HG03196 (cell line): ENCODE results near the gene HADHA.
A peak's percentile ranks its signal among the peaks of the same experiment; 100 is the strongest.

Source experiments
- ATAC-seq: cut with Tn5 transposase; IDR thresholded peaks from one replicate; pipeline ENCODE4 v1.9.1; 2021; ENCODE audit not compliant: unreplicated experiment

The HADHA gene

DNA sequence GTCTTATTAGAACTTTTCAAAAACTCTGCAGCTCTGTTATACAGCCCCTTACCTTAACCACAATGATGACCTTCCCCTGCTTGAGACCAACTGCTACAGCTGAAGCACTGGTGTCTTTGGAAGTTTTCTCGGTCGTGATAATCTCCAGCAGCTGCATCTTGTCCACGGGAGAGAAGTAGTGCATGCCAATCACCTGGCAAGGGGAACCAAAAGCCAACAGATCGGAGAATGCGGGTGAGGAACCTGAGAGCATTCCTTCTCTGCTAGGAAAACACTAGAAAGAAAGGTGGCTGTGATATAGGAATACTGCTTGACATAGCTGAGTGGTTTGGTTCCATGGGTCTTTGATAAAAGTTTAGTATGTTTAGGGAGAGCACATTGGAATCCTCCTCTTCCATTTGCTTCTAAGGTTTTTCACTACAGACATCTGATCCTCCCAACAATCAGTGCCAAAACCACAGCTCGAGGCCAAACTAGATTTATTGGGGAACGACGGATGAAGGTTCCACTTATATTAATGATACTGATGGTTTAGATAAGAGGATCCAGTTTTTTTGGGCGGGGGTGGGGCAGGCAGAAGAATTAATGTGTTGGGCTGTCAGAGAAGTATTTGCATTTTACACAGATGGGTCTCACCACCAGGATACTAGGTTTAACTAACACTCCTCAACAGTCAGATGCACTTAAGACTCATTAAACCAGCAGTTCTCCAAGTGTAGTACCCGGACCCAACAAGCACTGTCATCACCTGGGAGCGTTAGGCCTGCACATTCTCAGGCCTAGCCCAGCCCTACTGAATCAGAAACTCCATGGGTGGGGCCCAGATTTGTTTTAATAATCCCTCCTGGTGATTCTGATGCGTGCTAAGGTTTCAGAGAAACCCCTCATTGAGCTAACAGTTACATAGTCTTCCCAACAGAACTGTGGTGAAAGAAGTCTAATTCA is 49.1 kb downstream of the HADHA start:
- ATAC-seq = no peak

DNA sequence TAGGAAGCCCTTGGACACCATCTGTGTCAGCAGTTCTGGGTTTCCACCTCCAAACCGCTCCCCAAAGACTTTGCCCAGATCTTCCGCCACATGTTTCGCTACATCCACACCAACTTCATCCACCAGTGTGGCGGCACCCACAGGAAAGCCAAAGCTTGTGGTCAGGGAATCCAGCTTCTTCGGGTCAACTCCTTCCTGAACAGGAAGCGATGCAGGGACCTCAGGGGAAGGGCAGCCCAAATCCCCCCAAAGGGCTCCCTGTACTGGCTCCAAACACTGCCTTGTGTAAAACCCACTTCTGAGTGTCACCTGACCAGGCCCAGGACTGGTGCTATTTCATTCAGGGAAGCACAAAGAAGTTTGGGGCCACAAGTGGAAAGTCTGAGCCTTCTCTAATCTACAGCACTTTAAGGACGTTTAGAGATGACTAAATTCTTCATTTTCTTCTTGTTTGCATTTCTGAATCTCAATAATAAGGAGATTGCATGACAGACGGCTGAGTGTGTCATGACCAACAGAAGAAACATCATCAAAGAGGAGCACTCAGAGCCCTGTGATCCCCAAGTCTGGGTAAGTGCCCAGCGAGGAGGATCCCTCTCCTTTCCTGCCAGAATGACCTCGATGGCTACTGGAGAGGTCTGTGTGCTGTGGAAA is 50.7 kb downstream of the HADHA start:
- ATAC-seq = no peak

DNA sequence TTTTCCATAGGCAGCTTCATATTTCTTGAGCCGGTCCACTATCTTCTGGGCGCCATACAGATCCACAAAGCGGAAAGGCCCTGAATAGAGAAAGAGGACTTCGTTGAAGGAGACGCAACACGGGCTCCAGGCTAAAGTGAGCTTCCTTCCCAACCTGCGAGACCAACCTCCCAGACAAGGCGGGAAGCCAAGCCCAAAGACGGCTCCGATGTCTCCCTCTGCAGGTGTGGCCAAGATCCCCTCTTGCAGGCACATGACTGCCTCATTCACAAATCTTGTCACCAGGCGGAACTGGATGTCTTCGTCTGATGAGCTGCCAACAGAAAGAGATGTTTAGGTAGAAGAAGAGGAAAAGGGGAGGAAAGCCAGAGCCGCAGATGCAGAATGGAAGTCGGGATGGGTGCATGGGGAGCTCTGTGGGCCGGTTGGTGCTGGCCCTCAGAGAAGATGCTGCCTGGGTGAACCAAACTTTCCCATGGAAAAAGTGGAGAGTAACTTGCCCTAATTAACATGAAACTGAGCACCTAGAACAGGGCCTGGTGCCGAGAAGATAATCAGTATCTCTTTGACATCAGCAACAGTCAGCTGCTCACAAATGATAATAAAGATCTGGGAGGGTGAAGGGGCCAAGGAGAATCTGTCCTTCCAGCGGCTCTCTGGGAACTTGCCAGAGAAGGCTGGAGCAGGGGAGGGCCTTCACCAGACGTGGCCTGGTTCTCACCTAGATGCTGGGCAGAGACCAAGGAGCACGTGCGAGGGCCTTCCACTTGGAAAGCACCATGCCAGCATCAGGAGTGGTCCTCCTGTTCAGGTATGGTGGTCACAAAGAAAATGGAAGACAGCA is 52.9 kb downstream of the HADHA start:
- no peak for ATAC-seq

DNA sequence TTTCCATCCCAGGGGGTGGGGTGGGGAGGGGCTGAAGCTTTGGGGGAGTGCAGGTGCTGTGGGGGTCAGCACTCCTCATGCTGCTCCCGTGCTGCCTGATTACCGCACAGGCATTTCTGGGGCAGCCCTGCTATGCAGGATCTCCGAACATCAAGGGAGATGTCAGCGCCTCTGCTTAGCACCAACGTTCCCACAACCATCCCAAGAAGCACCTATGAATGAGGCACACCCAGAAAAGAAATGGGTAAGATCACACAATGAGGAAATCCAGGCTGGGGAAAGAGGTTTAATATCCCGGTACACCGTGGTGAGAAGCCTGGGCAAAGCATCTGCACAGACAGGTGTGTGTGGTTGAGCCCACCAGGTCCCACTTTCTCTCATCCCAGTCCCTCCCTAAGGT is 54.1 kb downstream of the HADHA start:
- no peak for ATAC-seq

DNA sequence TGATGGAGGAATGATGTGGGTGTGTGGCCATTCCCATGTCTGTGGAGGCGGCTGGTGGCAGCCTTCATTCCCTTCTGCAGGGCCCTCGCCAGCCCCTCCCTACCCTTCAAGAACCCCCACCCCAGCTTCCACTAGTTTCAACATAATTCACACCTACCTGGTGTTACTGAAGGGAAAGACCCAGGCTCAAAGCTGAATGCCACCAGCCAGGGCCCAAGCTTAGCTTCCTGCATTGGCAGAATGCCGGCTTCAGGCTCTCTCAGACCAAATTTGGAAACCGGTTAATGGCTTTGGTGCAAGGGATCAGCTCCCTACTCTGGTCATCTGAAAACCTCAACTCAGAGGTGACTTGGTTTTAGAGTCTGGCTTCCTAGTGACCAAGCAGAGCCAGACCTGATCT is 54.7 kb downstream of the HADHA start:
- ATAC-seq = no peak

DNA sequence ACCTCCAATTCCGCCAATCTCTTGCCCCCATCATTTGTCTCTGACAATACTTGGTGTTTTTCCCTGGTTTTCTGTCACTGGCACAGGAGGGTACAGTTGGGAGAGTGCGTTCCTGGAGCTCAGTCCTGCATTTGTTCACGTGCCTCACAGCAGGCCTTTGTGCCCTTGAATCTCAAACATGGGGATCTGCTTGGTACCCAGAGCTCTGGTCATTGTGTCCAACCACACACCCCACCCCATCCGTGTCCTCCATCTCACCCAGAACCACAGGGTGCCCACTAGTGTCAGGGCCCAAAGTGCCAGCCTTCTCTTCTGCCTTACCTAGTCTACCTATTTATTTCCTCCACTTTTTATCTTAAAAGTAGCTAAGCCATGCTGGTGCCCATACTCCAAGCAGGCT is 55.3 kb downstream of the HADHA start:
- no peak for ATAC-seq

DNA sequence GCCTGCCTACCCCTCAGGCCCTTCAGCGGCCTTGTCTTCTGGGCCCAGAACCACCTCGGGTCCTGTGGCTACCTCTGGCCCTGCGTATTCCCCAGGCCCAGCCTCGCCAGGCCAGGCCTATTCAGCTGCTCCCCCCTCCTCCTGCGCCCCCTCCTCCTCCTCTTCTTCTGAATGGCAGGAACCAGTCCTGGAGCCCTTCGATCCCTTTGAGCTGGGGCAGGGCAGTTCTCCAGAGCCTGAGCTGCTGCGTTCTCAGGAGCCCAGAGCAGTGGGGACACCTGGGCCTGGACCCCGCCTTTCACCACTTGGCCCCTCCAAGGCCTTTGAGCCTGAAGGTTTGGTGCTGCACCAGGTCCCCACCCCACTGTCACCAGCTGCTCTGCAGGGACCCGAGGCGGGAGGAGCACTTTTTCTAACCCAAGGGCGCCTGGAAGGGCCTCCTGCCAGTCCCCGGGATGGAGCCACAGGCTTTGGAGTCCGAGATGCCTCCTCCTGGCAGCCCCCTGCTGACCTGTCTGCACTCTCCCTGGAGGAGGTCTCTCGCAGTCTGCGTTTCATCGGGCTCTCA is 56.8 kb downstream of the HADHA start:
- no peak for ATAC-seq

DNA sequence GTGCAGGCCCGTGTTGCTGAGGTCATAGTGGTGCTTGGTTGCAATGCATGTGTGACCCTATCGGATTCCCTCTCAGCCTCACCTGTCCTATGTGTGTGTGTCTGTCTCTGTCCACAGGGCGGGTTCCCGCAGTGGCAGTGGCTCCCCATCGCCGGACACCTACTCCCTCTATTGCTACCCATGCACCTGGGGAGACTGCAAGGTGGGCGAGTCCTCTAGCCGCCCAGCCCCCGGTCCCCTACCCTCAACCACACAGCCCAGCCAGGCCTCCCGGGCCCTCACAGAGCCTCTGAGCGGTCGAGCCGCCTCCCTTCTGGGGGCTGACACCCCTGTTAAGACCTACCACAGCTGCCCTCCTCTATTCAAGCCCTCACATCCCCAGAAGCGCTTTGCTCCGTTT is 57.3 kb downstream of the HADHA start:
- no peak for ATAC-seq

DNA sequence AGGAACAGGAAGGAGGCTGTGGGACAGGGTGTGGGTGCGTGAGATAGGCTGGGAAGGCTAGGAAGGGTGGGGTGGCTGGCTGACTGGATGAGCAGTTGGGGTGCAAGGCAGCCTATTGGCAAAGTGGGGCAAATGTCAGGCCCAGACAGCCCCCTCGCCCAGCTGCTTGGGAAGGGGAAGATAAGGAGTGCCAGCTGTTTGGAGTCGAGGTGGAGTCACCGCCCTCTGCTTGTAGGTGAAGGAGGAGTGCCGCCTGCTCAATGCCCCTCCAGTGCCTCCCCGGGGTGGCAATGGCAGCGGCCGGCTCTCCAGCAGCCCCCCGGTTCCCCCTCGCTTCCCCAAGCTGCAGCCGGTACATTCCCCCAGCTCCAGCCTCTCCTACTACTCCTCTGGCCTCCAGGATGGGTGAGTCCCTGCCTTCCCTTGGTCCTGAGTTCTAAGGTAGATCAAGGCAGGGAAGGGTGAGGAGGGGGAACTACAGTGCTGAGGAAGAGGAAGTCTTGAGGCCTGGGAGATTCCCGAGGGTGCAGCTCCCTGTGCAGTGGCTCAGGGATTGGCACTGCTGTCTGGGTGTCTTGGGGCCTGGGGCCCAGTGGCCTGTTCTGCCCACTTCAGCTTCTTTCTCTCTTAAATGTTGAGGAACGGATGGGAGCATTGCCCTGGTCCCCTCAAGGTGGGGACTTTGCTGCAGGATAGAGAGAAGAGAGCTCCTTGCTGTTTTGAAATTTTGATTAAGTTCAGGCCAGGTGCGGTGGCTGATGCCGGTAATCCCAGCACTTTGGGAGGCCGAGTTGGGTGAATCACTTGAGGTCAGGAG is 58.3 kb downstream of the HADHA start:
- no peak for ATAC-seq

DNA sequence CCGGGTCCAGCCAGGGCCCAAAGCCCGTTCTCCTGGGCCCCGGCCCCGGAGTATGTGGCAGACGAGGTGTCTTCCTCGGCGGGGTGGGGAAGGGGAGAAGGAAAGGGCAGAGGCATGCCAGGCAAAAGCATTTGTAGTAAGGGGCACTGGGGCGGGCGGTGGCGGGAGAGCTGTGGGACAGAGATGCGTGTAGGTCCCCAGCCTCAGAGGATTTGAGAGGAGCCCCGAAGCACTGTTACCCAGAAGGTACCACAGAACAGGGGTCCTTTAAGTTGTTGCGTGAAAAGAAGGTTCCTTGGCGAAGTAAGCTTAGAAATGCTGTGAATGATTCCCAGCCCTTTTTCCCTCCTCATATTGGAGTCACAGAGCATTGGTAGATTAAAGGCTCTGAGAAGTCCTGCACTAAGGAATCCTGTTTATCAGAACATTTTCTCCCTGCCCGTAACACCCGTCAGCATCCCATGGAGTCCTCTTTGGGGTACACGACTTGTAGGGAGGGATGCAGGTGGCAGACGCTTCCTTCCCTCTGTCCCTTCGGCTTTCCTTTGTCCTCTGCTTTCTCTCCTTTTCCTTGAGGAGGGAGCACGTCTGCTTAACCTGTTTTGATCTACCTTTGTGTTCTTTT is 59.0 kb downstream of the HADHA start:
- no peak for ATAC-seq

DNA sequence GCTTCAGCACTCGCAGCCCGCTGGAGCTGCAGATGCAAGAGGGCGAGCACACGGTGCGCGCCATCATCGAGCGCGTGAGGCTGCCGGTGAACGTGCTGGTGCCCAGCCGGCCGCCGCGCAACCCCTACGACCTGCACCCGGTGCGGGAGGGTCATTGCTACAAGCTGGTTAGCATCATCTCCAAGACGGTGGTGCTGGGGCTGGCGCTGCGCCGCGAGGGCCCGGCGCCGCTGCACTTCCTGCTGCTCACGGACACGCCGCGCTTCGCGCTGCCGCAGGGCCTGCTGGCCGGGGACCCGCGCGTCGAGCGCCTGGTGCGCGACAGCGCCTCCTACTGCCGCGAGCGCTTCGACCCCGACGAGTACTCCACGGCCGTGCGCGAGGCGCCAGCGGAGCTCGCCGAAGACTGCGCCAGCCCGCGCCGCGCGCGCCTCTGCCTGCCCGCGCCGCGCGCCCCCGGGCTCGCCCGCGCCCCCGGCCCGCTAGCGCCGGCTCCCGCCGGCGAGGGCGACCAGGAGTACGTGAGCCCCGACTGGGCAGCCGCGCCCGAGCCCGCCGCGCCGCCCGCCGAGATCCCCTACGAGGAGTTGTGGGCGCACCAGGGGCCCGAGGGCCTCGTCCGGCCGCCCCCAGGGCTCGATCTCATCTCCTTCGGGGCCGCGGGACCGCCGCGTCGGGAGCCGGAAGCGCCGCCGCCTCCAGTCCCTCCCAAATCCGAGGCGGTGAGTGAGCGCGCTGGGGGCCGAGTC is 59.7 kb downstream of the HADHA start:
- ATAC-seq = peak; percentile 65

DNA sequence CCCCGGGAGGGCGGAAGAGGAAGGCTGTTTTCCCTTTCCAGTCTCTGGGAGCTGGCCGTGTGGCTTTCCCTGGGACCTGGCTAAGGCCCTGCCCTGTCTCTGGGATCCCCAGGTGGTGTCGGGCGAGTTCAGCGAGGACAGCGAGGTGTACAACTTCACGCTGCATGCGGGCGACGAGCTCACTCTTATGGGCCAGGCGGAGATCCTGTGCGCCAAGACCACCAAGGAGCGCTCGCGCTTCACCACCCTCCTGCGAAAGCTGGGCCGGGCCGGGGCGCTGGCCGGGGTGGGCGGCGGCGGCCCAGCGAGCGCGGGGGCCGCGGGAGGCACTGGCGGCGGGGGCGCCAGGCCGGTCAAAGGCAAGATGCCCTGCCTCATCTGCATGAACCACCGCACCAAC is 60.3 kb downstream of the HADHA start:
- no peak for ATAC-seq

DNA sequence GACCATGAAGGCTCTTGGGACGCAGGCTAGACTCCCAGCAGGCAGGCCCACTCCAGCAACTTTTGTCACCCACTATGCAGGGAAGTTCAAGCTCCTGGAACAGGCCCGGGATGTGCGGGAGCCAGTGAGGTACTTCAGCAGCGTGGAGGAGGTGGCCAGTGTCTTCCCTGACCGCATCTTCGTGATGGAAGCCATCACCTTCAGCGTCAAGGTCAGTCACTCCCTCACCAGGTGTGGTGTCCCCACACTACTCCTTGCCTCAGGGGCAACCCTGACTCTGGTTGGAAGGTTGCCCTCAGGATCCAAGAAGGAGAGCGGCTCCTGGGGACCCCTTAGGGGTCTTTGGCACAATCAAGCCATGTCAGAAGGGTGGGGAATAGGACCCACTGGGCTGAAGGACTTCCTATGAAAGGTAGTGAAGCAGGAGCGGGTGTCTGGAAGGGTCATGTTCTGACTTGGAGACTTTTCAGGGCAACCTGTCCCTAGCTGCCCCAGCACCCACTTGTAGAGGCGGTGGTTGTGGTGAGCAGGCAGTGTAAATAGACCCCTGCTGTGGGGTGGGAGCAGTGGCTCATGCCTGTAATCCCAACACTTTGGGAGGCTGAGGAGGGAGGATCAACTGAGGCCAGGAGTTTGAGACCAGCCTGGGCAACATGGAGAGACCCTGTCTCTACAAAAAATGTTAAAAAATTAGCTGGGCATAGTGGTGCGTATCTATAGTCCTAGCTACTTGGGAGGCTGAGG is 61.4 kb downstream of the HADHA start:
- no peak for ATAC-seq

DNA sequence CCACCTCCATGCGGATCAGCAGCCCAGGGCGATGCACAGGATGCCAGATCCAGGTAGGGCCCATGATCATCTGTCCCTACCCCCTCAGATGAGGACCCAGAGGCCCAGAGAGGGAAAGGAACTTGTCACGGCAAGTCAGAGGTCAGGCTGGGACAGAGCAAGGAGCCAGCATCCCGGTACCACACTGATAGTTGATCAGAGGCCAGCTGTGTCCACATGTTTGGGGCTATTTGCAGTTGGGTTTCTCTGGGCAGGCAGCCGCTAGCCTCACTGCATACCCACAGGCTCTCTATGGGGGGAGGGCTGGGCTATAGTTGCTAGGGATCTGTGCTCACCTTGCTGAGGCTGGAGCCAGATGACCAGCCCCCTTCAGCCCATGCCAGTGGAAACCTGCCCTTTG is 62.0 kb downstream of the HADHA start:
- ATAC-seq = no peak

DNA sequence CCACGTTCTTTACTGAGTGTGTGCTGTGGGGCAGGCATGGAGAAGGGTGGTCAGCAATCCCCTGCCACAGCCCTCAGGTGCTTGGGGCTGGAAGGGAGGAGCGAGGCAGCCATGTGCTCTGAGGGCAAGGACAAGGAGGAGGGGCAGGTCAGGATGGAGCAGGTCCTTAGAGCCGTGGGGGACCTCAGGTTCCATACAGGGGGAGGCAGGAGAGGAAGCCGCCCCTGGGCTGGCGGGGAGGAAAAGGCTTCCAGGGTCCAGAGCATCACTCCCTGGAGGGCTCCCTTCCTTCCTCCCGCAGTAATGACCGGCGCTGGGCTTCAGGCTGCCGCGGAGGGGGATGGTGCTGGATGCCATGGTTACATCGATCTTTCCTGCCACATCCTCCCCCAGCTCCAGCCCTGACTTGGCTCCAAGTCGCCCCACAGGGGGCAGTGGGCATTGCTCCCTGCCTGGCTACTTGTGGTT is 65.0 kb downstream of the HADHA start:
- no peak for ATAC-seq

DNA sequence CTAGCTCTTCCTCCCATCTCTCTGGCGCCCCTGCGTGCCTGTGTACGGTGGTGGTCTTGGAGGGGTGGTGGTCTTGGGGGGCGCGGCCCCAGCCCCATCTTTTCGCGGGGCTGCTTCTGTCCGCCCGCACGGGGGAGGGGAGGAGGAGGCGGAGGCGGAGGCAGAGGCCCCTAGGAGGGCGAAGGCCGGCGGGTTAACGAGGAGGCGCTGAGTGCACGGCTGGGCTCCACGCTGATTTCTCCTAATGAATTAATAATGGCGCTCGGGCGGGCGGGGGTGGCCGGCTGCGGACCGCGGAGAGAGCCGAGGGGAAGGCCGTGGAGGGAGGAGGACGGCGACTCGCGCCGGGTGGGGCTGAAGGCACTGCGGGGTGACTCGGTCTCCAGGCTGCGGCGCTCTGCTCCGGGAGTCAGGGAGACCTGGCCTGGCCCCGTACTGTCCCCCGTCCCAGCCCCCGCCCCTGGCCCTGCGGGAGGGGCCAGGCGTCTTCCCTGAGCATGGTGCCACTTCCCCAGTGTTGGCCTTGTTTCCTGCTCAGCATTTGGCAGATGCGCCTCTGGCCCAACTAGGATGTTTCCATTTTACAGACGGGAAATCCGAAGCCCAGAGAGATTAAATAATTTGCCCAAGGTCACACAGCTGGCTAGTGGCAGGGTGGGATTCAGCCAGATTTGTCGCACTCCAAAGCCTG is 65.5 kb downstream of the HADHA start:
- no peak for ATAC-seq

DNA sequence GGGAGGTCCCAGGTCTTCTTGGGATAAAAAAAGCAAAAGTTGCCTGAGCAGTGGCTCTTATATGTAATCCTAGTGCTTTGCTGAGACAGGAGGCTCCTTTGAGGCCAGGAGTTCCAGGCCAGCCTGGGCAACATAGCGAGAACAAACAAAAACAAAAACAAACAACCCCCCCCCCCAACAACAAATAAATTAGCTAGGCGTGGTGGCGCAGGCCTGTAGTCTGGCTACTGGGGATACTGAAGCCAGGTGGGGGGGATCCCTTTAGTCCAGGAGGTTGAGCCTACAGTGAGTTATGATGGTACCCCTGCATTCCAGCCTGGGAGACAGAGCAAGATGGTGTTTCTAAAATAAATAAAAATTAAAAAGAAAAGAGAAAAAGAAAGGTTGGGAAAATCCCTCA is 66.2 kb downstream of the HADHA start:
- ATAC-seq = no peak

DNA sequence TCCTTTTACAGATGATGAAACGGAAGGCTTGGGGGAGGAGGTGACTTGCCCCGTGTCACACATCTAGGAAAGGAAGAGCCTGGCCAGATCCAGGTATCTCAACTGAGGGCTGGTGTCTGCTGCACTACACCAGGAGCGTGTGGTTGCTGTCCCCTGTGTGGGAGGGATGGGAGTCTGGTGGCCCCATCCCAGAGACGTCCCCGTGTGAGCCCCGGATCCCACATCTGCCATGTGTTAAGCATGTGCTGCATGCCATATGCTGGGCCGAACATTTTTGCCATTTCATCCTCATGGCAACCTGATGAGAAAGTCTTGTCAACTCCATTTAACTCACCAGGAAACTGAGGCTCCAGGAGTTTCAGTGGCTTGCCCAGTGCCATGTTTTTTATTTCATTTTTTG is 67.3 kb downstream of the HADHA start:
- ATAC-seq = no peak
